ENCODE results near the gene CD19. TPM values are rescaled to one million over a fixed set of nuclear protein-coding genes. Genes with fewer than 3 reads are reported as not detected.
"Not testable (repeated sequence)": the region's sequence is repeated elsewhere in the genome, so short reads cannot be mapped to it uniquely, and the experiment has no call there.

The CD19 gene
- total and polyA plus RNA-seq, 2 donors, result 2.8 to 16.9 TPM

DNA sequence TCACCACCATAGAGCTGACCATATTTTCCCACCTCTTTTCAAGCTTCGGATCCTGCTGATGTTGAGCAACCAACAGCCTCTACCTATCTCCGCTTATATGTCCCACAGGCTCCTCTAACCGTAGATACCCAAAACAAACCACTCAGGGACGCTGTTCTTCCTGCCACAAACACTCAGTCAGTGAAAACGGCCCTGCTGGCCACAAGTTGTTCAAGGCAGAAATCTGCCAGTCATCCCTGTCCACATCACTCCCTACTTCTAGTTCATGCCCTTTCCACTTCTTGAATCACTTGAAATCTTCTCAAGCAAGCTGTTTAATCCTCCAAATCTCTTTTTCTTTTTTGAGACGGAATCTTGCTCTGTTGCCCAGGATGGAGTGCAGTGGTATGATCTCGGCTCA, 14.7 kb upstream of the CD19 start:
- Histone ChIP-seq H3K36me3 (ENCODE audit: control insufficient read depth in 2 of 2, insufficient read depth in 2 of 2, low read length in 1 of 2) (peaks cover 57 to 63% of the 10 kb centered on the region in 2 donors), H3K27ac (ENCODE audit: low read depth in 1 of 2, low read length in 1 of 2) (no peak overlapping the region), H3K9me3 (ENCODE audit: control insufficient read depth in 2 of 2, insufficient read depth in 1 of 2, low read length in 1 of 2) (no peaks in the 10 kb centered on the region), H3K4me3 (ENCODE audit: low read length in 2 of 2) (no peak overlapping the region), H3K27me3 (ENCODE audit: control insufficient read depth in 2 of 2, insufficient read depth in 1 of 2, low read length in 1 of 2) (no peaks in the 10 kb centered on the region), H3K4me1 (ENCODE audit: control insufficient read depth in 2 of 2, insufficient read depth in 2 of 2, low read length in 2 of 2) (peaks cover 7 to 18% of the 10 kb centered on the region in 2 donors)
- WGBS, result 96% methylated on average over 7 of the region's 7 CpGs
- DNase-seq (ENCODE audit: low read depth in 6 of 9, low spot score in 9 of 9), result no peak

GRCh38 chr16:28918698-28919097, 13.1 kb upstream of the CD19 start:
- Histone ChIP-seq H3K9me3 (ENCODE audit: control insufficient read depth in 2 of 2, insufficient read depth in 1 of 2, low read length in 1 of 2) (peaks cover 0 to 3% of the 10 kb centered on the region in 2 donors), H3K36me3 (ENCODE audit: control insufficient read depth in 2 of 2, insufficient read depth in 2 of 2, low read length in 1 of 2) (peaks cover 56 to 62% of the 10 kb centered on the region in 2 donors), H3K27ac (ENCODE audit: low read depth in 1 of 2, low read length in 1 of 2) (no peak overlapping the region), H3K4me1 (ENCODE audit: control insufficient read depth in 2 of 2, insufficient read depth in 2 of 2, low read length in 2 of 2) (peaks cover 7 to 18% of the 10 kb centered on the region in 2 donors), H3K27me3 (ENCODE audit: control insufficient read depth in 2 of 2, insufficient read depth in 1 of 2, low read length in 1 of 2) (no peaks in the 10 kb centered on the region), H3K4me3 (ENCODE audit: low read length in 2 of 2) (no peak overlapping the region)
- over 99% methylated on average over 3 of the region's 3 CpGs for WGBS
- DNase-seq (ENCODE audit: low read depth in 6 of 9, low spot score in 9 of 9), result no peak

DNA sequence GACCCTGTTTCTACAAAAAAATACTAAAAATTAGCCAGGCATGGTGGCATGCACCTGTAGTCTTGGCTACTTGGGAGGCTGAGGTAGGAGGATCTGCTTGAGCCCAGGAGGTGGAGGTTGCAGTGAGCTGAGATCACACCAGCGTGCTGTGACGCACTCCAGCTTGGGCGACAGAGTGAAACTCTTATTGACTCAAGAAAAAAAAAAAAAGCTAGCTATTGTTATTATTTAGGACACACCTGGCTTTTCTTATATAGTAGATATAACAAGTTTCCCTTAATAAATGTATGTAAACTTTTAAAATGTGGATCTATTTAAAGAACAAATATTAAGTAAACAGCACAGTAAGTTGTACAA, 8.6 kb upstream of the CD19 start:
- 96% methylated on average over 3 of the region's 3 CpGs for WGBS
- Histone ChIP-seq H3K27me3 (ENCODE audit: control insufficient read depth in 2 of 2, insufficient read depth in 1 of 2, low read length in 1 of 2) (no peaks in the 10 kb centered on the region), H3K4me3 (ENCODE audit: low read length in 2 of 2) (no peak overlapping the region), H3K9me3 (ENCODE audit: control insufficient read depth in 2 of 2, insufficient read depth in 1 of 2, low read length in 1 of 2) (peaks cover 0 to 3% of the 10 kb centered on the region in 2 donors), H3K4me1 (ENCODE audit: control insufficient read depth in 2 of 2, insufficient read depth in 2 of 2, low read length in 2 of 2) (peaks cover 7 to 26% of the 10 kb centered on the region in 2 donors), H3K27ac (ENCODE audit: low read depth in 1 of 2, low read length in 1 of 2) (peak overlapping the region in 1 of 2 donors; percentile 100), H3K36me3 (ENCODE audit: control insufficient read depth in 2 of 2, insufficient read depth in 2 of 2, low read length in 1 of 2) (peaks cover 29 to 36% of the 10 kb centered on the region in 2 donors)
- no peak for DNase-seq (ENCODE audit: low read depth in 6 of 9, low spot score in 9 of 9)

- Histone ChIP-seq H3K4me1 (ENCODE audit: control insufficient read depth in 2 of 2, insufficient read depth in 2 of 2, low read length in 2 of 2) (peaks cover 7 to 26% of the 10 kb centered on the region in 2 donors), H3K9me3 (ENCODE audit: control insufficient read depth in 2 of 2, insufficient read depth in 1 of 2, low read length in 1 of 2) (peaks cover 0 to 3% of the 10 kb centered on the region in 2 donors), H3K27ac (ENCODE audit: low read depth in 1 of 2, low read length in 1 of 2) (peak overlapping the region; percentile 99 to 100), H3K4me3 (ENCODE audit: low read length in 2 of 2) (peak overlapping the region; percentile 77 to 100), H3K27me3 (ENCODE audit: control insufficient read depth in 2 of 2, insufficient read depth in 1 of 2, low read length in 1 of 2) (no peaks in the 10 kb centered on the region), H3K36me3 (ENCODE audit: control insufficient read depth in 2 of 2, insufficient read depth in 2 of 2, low read length in 1 of 2) (peaks cover 24 to 30% of the 10 kb centered on the region in 2 donors)
- 84% methylated on average over 13 of the region's 13 CpGs for WGBS
- DNase-seq (ENCODE audit: low read depth in 6 of 9, low spot score in 9 of 9), result peak in 3 of 9 donors; percentile 45 to 66 (median 48)
Measured at GRCh38 chr16:28923652-28924398, 7.9 kb upstream of the CD19 start.

DNA sequence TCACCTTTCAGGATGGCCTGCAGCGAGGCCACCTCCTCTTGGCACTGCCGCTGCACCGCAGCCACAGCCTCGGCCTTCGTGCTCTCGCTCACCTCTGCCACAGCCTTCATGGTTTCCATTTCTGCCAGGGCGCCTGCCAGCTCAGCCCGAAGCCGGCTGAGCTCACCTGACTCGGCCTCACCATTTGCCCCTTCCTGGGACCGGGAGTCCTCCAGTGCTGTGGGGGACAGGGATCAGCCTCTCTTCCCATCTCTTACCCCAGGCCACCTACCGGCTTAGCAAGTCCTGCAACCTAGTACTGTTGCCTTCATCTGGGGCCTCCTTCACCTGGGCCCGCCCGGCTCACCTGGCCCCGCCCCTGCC, 7.4 kb upstream of the CD19 start:
- peak overlapping the region; percentile 99 to 100 for H3K27ac ChIP-seq (ENCODE audit: low read depth in 1 of 2, low read length in 1 of 2)
- 63% methylated on average over 15 of the region's 15 CpGs for WGBS
- H3K36me3 ChIP-seq (ENCODE audit: control insufficient read depth in 2 of 2, insufficient read depth in 2 of 2, low read length in 1 of 2), result peaks cover 18 to 24% of the 10 kb centered on the region in 2 donors
- peak overlapping the region; percentile 77 to 100 for H3K4me3 ChIP-seq (ENCODE audit: low read length in 2 of 2)
- no peaks in the 10 kb centered on the region for H3K27me3 ChIP-seq (ENCODE audit: control insufficient read depth in 2 of 2, insufficient read depth in 1 of 2, low read length in 1 of 2)
- H3K4me1 ChIP-seq (ENCODE audit: control insufficient read depth in 2 of 2, insufficient read depth in 2 of 2, low read length in 2 of 2), result peaks cover 7 to 26% of the 10 kb centered on the region in 2 donors
- no peak for DNase-seq (ENCODE audit: low read depth in 6 of 9, low spot score in 9 of 9)
- peaks cover 0 to 3% of the 10 kb centered on the region in 2 donors for H3K9me3 ChIP-seq (ENCODE audit: control insufficient read depth in 2 of 2, insufficient read depth in 1 of 2, low read length in 1 of 2)

GRCh38 chr16:28924762-28925385, 6.9 kb upstream of the CD19 start, which contains the start of gene RABEP2:
Gene RABEP2, minus strand, starts transcription at chr16:28925238. Its CDS starts 75 bp downstream, at chr16:28925163.
- Histone ChIP-seq H3K9me3 (ENCODE audit: control insufficient read depth in 2 of 2, insufficient read depth in 1 of 2, low read length in 1 of 2) (peaks cover 0 to 3% of the 10 kb centered on the region in 2 donors), H3K4me3 (ENCODE audit: low read length in 2 of 2) (peak within 1 kb of the TSS; percentile 77 to 100), H3K27ac (ENCODE audit: low read depth in 1 of 2, low read length in 1 of 2) (peak within 1 kb of the TSS; percentile 99 to 100), H3K27me3 (ENCODE audit: control insufficient read depth in 2 of 2, insufficient read depth in 1 of 2, low read length in 1 of 2) (no peaks in the 10 kb centered on the region), H3K36me3 (ENCODE audit: control insufficient read depth in 2 of 2, insufficient read depth in 2 of 2, low read length in 1 of 2) (peaks cover 13 to 19% of the 10 kb centered on the region in 2 donors), H3K4me1 (ENCODE audit: control insufficient read depth in 2 of 2, insufficient read depth in 2 of 2, low read length in 2 of 2) (peaks cover 7 to 26% of the 10 kb centered on the region in 2 donors)
- DNase-seq (ENCODE audit: low read depth in 6 of 9, low spot score in 9 of 9), result peak in 8 of 9 donors; percentile 77 to 96 (median 89)
- 1% methylated on average over 66 of the region's 66 CpGs for WGBS

- peaks cover 7 to 33% of the 10 kb centered on the region in 2 donors for H3K4me1 ChIP-seq (ENCODE audit: control insufficient read depth in 2 of 2, insufficient read depth in 2 of 2, low read length in 2 of 2)
- H3K4me3 ChIP-seq (ENCODE audit: low read length in 2 of 2), result peak overlapping the region; percentile 77 to 100
- DNase-seq (ENCODE audit: low read depth in 6 of 9, low spot score in 9 of 9), result peak in 7 of 9 donors; percentile 64 to 90 (median 73)
- H3K36me3 ChIP-seq (ENCODE audit: control insufficient read depth in 2 of 2, insufficient read depth in 2 of 2, low read length in 1 of 2), result peaks cover 11 to 18% of the 10 kb centered on the region in 2 donors
- peaks cover 0 to 3% of the 10 kb centered on the region in 2 donors for H3K9me3 ChIP-seq (ENCODE audit: control insufficient read depth in 2 of 2, insufficient read depth in 1 of 2, low read length in 1 of 2)
- 2% methylated on average over 48 of the region's 48 CpGs for WGBS
- no peaks in the 10 kb centered on the region for H3K27me3 ChIP-seq (ENCODE audit: control insufficient read depth in 2 of 2, insufficient read depth in 1 of 2, low read length in 1 of 2)
- H3K27ac ChIP-seq (ENCODE audit: low read depth in 1 of 2, low read length in 1 of 2), result peak overlapping the region; percentile 99 to 100
Measured at GRCh38 chr16:28925386-28926228, 6.2 kb upstream of the CD19 start.

GRCh38 chr16:28926284-28926683, 5.5 kb upstream of the CD19 start:
- DNase-seq (ENCODE audit: low read depth in 6 of 9, low spot score in 9 of 9); H3K9me3 ChIP-seq (ENCODE audit: control insufficient read depth in 2 of 2, insufficient read depth in 1 of 2, low read length in 1 of 2); H3K27ac ChIP-seq (ENCODE audit: low read depth in 1 of 2, low read length in 1 of 2); H3K4me3 ChIP-seq (ENCODE audit: low read length in 2 of 2); H3K27me3 ChIP-seq (ENCODE audit: control insufficient read depth in 2 of 2, insufficient read depth in 1 of 2, low read length in 1 of 2): not testable (repeated sequence)
- peaks cover 9 to 13% of the 10 kb centered on the region in 2 donors for H3K36me3 ChIP-seq (ENCODE audit: control insufficient read depth in 2 of 2, insufficient read depth in 2 of 2, low read length in 1 of 2)
- WGBS, result 76% methylated on average over 2 of the region's 2 CpGs
- peaks cover 11 to 40% of the 10 kb centered on the region in 2 donors for H3K4me1 ChIP-seq (ENCODE audit: control insufficient read depth in 2 of 2, insufficient read depth in 2 of 2, low read length in 2 of 2)

Measured in thymus (tissue), 11 donors.